ELR (cell line): Measurements from ENCODE around the gene ANKRD22.

Experiments used
- DNase-seq: peaks from one replicate; pipeline ENCODE4 v3.0.0-alpha.2; 2015; ENCODE audit warnings: low read depth

Gene ANKRD22

DNA sequence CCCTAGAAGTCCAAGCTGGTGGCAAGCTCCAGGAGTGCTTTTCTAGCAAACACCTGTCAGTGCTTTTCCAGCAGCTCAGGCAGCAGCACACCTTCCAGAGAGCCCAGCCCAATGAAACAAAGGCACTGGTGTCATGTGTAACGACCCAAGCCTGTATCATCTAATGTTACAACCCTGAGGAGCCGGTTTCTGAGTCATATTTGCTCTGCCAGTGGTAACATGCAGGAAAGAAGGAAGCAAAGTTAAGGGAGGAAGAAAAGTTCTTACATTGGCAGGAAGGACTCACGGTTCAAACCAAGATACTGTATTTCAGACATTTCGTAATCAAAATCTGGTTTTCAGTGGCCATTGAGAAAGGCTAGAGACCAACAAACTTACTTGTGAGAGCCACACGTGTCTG is at the start of gene ANKRD22:
TSS of gene ANKRD22 (minus strand) at position 139 of the 400 bp plus-strand sequence. CDS start 237 bp downstream, outside the sequence.
- DNase-seq = peak; percentile 59

DNA sequence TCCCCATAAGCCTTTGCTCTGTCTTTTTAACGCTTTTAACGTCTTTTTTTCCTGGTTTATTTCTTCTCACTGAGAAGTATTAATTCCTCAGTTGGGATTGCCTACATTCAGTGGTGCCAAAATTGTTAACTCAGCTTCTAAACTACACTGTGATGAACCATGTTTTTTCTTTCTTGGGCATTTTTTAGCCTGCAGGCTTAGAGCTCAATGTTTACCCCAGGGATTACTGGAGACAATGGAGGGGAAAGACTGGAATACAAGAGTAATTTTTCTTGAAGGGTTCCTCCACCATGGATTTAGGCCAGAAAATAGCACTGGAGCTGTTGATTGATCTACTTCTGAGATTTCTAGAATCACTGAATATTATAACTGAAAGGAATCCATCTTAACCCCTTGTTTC is 48.2 kb upstream of the ANKRD22 start:
- no peak for DNase-seq

DNA sequence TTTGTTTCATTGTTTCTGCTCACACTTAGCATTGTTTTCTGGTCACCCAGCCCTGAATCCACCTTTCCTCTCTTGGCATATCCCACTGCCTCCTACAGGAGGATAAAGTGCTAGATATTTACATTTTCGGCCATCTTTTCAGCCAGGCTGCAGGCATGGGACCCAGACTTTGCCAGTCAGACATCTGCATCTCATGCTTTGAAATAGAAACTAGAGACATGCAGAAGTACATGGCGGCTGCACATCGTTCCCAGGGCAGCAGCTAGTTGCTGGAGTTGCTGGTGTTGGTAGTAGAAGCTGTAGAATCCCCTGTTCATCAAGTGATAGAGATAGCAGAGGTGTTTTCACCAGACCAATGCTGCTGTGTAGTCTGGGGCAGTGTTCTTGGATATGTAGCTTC is 47.1 kb upstream of the ANKRD22 start:
- DNase-seq = no peak

DNA sequence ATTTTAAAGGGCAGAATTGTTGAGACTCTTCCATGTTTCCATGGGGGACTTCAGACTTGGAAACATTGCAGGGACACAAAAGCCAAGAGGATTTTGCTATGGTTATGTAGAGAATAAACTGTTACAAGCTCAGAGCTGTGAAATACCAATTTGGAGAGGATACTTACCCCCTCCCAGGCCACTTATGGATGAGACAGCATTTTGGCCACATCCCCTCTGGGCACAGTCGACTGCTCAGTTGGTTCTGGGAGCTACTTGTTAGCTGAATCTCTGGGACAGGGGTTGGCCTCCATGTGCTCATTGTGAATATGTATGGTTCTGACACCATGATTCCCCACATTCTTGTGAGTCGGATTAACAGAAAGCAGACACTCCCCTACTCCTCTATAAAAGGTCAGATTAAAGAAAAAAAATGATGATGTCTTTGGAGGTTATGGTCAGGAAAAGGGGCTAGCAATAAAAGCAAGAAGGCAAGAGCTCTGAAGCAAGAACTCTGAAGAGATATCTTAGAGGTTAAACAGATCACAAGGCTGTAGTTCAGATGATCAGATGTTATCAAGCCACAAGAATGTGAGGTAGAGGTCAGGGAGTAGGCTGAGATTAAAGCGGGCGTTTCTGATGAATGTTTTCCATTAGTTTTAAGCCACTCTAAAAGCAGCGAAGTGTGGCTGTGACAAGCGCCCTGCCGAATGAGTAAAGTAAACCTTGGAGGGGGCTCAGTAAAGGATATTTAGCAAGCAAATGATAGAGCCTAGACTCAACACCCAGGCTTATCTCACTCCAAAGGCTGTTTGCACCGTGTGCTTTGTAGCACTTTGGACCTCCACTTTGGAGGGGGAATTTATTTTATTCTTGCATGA is 45.6 kb upstream of the ANKRD22 start:
- DNase-seq = peak; percentile 28

DNA sequence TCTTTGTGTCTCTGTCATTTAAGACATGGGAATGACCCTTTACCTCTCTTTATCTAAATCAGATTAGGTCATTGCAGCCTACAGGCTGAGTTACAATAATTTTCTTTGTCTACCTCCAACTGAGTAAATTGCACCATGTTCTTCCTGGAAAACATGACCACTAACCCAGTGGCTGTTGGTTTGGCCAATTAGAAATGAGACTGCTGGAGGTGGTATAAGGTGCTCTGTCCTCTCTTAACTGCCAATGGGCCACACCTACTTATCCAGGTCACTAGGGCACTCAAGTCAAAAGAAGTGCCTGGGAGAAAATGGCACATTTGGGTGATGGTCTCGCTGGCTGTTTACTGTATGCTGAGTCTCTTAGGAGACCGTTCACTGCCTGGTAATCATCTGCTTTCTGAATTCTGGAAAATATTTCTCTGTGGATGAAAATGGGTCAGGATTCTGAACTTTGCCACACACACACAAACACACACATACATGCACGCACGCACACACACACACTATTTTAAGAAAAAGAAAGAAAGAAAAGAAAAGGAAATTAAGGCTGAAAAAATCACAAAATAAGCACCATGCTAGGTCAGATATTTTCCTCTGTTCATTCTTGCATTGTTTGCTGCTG is 44.8 kb upstream of the ANKRD22 start:
- no peak for DNase-seq

DNA sequence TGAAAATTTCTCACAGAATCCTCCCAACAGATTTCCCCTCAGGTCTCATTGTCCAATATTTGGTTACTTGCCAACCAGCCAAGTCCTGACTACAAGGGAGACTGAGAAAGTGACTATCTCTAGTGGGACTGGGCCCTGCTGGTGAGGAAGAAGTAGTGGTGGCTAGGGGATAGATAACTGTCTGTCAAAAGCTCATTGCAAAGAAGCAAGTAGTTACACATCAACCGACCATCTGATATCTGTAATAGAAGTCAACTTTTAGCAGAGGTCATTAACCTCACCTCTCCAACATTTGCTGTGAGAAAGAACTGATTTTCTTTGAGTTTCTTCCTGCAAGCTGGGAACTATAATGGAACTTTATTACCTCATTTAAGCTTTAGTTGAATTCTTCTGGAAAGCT is 43.6 kb upstream of the ANKRD22 start:
- DNase-seq = no peak

DNA sequence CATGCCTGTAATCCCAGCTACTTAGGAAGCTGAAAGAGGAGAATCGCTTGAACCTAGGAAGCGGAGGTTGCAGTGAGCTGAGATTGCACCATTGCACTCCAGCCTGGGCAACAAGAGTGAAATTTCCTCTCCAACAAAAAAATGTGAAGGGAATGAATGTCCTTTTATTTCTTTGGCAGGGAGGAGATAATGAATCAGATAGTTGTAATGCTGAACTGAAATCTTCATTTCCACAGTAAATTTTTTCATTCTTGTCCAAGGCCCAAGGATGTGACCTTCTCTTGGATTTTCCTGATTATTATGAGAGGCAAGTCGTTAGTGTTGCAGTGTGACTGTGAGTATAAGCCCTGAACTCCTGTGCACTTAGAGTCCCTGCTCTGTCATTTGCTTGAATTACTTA is 42.0 kb upstream of the ANKRD22 start:
- DNase-seq = no peak

DNA sequence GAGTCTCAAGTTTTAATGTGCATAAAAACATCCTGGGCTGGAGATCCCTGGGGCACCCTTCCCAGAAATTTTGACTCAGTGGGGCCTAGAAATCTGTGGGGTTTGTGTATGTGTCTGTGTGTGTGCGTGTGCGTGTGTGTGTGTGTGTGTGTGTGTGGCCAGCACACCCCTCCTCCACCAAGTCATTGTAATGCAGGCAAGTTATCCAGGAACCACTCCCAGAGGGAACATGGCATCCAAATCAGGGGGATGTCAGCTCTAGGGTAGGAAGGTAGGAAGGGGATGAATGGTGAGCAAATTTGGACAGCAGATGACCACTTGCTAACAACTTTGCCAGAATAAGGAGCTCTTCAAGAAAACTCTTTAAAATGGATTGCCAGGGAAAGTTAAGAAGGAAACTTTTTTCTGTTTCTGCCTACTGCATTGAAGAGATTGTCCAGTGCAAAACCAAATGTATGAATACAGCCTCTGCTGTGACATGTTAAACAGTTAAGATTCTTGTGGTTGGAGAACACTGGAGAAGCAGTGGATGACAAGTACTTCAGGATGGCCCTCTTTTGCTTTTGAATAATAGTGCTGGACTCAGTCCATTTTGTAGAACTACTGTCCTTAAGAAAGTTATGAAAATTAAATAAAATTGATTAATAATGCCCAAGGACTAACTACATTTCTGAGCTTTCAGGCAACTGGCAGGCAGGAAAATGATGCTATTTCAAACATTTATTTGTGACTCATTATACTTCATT is 40.8 kb upstream of the ANKRD22 start:
- peak; percentile 58 for DNase-seq

DNA sequence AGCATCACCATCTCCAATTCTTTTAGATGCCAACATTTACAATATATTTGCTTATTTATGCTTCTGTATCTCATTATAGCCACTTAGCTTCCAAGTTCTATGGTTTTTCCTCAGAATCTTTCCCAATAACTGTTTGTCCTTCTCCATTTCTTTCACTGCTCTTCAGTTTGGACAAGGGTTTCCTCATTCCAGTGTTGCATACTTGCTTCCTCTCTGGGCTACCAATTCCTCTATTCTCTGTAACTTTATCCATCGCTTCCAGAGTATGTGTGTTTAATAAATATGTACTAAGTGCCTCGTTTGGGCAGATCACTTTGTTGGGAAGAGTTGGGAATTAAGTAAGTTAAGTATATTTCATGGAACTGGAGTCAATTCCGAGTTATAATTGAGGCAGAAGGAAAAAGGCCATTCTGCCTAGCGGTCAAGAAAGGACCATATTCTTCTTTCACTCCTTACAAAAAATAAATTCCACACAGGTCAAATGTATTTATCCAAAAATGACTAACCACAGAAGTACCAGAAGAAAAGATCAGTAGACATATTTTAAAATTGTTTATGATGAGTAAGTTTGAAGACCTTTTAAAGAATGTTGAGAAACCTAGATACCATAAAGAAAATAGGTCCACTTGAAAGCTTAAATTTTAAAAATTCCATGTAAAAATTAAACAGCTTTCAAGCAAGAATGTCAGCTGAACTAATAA is 39.2 kb upstream of the ANKRD22 start:
- peak; percentile 22 for DNase-seq

DNA sequence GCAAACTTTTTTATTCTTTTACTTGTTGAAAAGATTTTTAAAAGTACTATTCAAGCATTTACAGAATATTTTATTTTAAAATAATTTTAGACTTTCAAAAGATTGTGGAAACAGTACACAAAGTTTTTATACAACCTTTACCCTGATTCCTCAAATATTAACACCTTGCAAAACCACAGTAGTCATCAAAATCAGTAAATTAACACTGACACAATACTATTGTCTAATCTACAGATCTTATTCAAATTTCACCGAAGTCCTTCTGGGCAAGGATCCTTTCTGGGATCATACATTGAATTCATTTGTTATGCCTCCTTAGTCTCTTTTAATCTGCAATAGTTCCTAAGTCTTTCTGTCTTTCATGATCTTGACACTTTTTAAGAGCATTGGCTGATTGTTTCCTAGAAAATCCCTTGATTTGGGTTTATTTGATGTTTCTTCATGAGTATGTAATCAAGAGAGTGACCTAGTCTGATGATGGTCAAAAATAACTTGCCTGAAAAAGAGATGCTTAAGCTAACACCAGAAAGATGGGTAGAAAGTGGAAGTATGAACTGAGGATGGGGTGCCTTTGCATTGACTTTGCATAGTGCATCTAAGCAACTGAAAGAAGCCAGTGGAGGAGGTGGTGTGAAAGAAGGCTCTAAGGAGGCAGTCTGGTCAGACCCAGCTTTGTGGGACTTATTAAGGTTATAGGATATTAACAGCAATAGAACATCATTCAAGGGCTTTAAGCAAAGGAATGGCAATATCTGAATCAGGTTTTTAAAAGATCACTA is 38.1 kb upstream of the ANKRD22 start:
- DNase-seq = no peak

DNA sequence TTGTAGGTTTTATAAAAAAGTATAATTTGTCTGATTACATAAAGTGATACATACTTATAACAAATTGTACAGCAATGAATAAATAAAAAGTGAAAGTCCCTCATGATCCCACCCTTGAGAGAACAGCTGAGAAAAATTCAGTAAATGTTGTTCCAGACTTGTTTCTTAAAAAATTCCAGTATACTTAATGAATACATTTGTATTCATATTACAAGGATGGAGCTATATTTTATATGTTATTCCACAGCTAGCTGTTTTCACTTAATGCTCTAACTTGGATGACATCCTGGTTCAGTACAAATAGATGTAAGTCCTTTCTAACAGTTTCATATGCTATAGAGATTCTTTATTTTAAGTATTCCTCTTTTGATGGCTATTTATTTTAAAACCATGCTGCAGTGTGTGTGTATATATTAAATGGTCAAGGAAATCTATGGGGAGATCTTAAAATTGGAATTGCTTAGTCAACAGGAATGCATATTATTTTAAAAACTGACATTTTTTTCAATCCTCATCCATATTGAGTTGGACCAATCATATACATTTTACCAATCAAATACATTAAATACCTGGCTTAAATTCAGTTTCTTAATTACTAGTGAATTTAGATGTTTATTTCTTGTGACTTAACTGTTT is 37.3 kb upstream of the ANKRD22 start:
- DNase-seq = no peak

DNA sequence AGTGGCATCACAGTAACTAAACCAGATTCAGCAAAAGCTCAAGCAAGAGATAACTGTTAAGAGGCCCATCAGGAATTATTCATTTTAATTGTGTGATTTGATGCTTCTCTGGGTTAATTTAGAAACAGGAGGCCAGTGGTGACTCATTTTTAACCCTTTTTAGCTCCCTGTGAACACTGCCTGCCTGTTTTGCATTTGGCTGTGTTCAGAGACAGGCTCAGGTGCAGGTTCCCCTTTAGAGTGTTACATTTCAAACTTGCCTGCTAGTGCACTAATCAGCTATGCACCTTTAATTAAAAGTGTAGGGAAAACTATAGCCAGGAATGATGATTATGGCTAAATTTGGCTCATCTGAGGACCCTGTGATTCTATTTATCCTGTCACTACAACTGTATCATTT is 34.9 kb upstream of the ANKRD22 start:
- DNase-seq = peak; percentile 39

DNA sequence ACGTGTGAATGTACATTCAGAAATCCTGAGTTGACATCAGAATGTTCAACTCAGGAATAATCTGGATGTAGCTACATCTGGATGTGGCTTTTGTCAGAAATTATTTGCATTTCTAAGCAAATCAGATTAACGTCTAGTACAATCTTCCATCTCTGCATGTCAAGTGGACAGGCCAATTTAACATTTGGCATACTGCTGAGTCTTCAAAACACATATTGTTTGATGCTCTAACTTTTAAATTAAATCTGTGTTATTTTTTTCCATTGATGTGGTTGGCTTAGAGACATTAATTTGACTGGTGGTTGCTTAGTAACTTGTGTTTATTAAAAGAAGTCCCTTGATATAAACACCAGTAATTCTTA is 31.8 kb upstream of the ANKRD22 start:
- DNase-seq = no peak

DNA sequence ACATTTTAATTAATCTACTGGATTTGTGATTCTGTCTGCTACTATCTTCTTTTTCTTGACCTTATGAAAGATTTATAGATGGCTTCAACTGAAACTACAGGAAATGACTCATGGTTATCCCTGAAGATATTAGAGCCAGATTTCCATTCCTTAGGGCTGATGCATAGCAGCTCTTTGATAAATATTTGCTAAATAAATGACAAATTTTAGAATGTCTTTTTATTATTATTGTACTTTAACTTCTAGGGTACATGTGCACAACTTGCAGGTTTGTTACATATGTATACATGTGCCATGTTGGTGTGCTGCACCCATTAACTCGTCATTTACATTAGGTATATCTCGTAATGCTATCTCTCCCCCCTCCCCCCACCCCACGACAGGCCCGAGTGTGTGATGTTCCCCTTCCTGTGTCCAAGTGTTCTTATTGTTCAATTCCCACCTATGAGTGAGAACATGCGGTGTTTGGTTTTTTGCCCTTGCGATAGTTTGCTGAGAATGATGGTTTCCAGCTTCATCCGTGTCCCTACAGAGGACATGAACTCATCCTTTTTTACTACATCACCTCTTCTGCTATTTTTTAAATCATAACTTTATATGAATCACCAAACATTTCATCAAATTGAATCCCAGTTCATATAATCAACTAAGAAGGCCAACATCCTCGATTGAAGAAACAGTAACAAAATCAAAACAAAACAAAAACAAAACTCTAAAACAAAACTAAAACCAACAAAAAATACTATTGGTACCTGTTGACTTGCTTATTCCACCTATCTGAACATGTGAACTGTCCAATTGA is 31.2 kb upstream of the ANKRD22 start:
- DNase-seq = peak; percentile 91

DNA sequence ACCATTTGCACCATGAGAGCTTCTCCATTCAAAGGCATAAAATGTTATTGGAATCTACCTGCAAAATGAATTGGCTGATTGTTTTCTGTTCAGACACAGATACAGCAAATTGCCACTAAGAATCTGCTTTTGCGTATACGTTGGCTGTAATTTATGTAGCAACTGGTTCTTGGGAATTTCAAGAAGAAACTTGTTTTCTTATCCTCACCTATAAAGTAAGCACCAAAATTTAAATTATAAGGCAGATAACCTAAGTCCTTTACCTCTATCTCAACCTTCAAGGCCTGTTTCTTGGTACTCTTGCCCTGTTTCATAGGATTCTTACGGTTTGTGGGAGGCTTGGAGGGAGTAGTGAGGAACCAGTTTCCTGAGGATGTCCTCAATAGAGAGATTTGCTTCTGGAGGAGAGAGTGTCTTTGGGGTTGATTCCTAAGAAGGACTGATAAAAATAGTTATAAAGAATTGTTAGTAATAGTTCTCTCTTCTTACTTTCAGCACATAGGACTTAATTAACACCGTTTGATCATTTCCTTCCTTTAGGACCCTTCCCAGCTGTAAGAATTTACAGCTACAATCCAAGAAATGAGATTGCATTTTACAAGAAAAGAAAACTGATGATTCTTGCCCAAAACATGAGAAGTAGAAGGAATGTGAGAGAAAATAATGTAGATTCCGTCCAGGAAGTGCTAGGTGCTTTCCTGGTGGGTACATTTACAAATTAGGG is 30.4 kb upstream of the ANKRD22 start:
- peak; percentile 38 for DNase-seq

DNA sequence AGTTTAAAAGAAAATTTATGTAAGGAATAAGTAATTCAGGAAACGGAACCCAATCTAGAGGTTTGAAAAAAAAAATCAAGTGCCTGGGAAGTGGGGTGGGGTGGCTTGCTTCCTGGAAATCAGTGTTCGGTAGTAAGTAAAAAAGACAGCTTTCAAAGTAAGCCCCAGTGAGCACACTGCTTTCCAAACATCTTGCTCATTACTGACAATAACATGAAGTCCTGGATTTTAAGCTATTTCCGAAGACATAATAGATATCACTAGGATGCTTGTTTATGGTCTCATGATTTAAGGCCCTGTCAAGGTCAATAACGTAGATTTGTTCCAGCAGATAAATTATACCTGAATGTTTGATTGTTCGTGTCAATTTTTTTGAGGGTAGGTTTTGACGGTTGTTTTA is 29.7 kb upstream of the ANKRD22 start:
- DNase-seq = peak; percentile 31

DNA sequence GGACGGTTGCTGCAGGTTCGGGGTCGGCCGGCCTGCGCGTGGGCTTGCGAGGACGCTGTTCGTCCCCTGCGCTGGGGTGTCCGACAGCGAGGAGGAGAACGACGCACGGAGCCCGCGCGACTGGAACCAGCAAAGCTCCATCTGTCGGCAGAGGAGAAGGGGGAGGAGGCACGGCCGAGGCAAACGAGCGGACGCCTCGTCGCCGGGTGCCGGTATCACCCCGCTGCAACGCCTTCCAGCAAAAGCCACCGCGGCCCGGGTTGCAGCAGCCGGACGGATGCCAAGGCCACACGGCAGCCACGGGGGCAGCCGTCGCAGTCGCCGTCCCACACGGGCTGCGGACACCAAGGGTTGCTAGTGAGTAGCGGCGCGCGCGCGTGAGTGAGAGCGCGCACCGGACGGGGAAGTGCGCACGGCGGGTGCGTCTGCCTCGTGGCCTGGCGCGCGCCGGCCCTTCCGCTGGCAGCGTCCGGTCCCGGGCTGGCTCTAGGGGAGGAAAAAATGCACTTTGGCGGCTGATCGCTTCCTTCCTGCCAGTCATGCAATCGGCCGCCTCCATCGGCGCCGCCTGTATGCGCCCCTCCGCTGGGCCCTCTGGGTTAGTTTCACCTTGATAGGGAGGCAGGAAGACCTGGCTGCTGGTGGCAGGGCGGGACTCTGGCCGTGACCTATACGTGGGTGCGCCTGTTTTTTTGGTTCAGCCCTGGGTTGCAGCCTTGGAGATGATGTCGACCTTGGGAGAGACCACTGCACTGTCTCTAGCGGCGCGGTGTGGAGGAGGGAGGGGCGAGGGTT is 28.8 kb upstream of the ANKRD22 start:
- peak; percentile 90 for DNase-seq

DNA sequence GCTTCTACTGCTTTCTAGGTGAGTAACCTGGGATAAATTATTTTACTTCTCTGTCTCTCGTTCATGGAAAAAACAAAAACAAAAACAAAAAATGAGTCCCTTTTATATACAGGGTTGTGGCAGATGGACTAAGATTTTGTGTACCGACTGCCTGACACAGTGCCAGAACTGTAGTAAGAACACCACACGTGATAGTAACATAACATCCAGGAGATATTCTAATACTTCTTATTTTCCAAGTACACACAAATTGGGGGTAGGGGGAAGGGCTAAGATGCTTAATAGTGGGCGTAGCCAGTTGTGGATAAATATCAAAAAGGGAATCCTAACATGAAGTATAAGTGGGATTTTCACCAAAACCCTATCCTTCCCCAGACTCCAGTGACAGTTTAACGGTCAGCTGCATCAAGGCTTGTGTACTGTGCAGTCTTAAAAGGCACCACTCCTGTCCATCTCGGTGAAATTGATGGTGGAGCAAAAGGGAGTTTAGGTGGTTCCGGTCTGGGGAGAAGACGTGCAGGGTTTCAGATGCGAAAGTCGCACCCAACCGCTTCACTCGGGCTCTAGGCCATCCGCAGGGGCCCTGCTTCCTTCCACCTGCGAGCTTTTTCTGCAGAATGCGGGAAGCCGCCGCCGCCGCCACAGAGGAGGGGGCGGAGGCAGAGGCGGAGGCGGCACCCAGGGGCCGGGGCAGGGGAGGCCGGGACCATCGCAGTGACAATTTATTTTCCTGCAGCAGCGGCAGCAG is 28.1 kb upstream of the ANKRD22 start, which contains the start of gene STAMBPL1:
TSS of gene STAMBPL1 (plus strand) at position 712 of the 748 bp plus-strand sequence. CDS start 21,464 bp downstream, outside the sequence.
- peak; percentile 62 for DNase-seq
